Activated effector memory CD4-positive, alpha-beta T cell treated with Interleukin-2 at 50 U/mL for 16 hours (primary cell): ENCODE data around the gene TANK.
"Not testable (repeated sequence)": the region's sequence is repeated elsewhere in the genome, so short reads cannot be mapped to it uniquely, and the experiment has no call there.

Source experiments
- DNase-seq: peaks from one replicate; pipeline ENCODE4 v3.0.0-alpha.2; 2020

Gene TANK

GRCh38 chr2:161160226-161161073 is at the start of gene TANK:
TANK (plus strand) TSS chr2:161160428; CDS start chr2:161179663, 19,235 bp downstream.
- peak; percentile 87 for DNase-seq

GRCh38 chr2:161111531-161111930 is 48.7 kb upstream of the TANK start:
- no peak for DNase-seq

- DNase-seq, result no peak
These were observed 47.3 kb upstream of the TANK start for GRCh38 chr2:161112908-161113307.

- no peak for DNase-seq
These were observed 46.3 kb upstream of the TANK start for GRCh38 chr2:161113693-161114575.

GRCh38 chr2:161115205-161115604 is 45.0 kb upstream of the TANK start:
- DNase-seq, result no peak

- no peak for DNase-seq
These were observed 44.4 kb upstream of the TANK start for GRCh38 chr2:161115605-161116380.

- no peak for DNase-seq
These were observed 43.7 kb upstream of the TANK start for GRCh38 chr2:161116509-161116908.

- no peak for DNase-seq
These were observed 42.7 kb upstream of the TANK start for GRCh38 chr2:161117506-161117905.

GRCh38 chr2:161118722-161119121 is 41.5 kb upstream of the TANK start:
- no peak for DNase-seq

- DNase-seq, result no peak
These were observed 40.7 kb upstream of the TANK start for GRCh38 chr2:161119483-161119882.

GRCh38 chr2:161120775-161121174 is 39.5 kb upstream of the TANK start:
- DNase-seq, result no peak

- no peak for DNase-seq
These were observed 38.6 kb upstream of the TANK start for GRCh38 chr2:161121622-161122021.

GRCh38 chr2:161122772-161123530 is 37.3 kb upstream of the TANK start:
- DNase-seq, result no peak

- no peak for DNase-seq
These were observed 36.6 kb upstream of the TANK start for GRCh38 chr2:161123531-161124030.

- DNase-seq, result no peak
These were observed 36.0 kb upstream of the TANK start for GRCh38 chr2:161124201-161124600.

- DNase-seq, result no peak
These were observed 31.3 kb upstream of the TANK start for GRCh38 chr2:161128885-161129284.

GRCh38 chr2:161130354-161130753 is 29.9 kb upstream of the TANK start:
- DNase-seq, result no peak

- no peak for DNase-seq
These were observed 29.1 kb upstream of the TANK start for GRCh38 chr2:161131074-161131680.

- no peak for DNase-seq
These were observed 28.4 kb upstream of the TANK start for GRCh38 chr2:161131804-161132203.

- DNase-seq, result not testable (repeated sequence)
These were observed 27.8 kb upstream of the TANK start for GRCh38 chr2:161132384-161132783.

GRCh38 chr2:161133366-161133765 is 26.9 kb upstream of the TANK start:
- no peak for DNase-seq
